Esophagus muscularis mucosa (tissue), 3 donors: ENCODE data around the gene STX16.

Source experiments
- CTCF ChIP-seq, 3 experiments: fragments of 200-600 bp in 2 of 3; fragments of 450-650 bp in 1 of 3; sonication (generic) in 2 of 3; IDR thresholded peaks; one replicate each; pipeline ENCODE4 v1.5.1; 2017 to 2019; ENCODE audit warnings: antibody characterized with exemption in 3 of 3, mild to moderate bottlenecking in 2 of 3, moderate library complexity in 1 of 3
- POLR2A ChIP-seq: fragments of 450-650 bp; IDR thresholded peaks from one replicate; pipeline ENCODE4 v1.6.1; 2017; ENCODE audit warnings: antibody characterized with exemption, moderate library complexity, mild to moderate bottlenecking, low read depth

GRCh38 chr20:58646257-58646656, 4.8 kb upstream of the STX16 start:
- TF ChIP-seq CTCF (IDR thresholded peaks at IDR 0.05), result no peak
- no peak for TF ChIP-seq POLR2A
